Fibroblast of lung (primary cell): ENCODE results near the gene H1-8. TPM values are rescaled to one million over a fixed set of nuclear protein-coding genes. Genes with fewer than 3 reads are reported as not detected.

Source experiments
- DNase-seq, 2 donors: peaks; one replicate each; pipeline versions ENCODE4 v3.0.0 to v3.0.0-alpha.2; 2010; ENCODE audit warnings: low read depth in 2 of 2
- H2AFZ ChIP-seq: 2 replicates; pipeline ENCODE4 v1.5.1; 2012; ENCODE audit warnings: low read length, control low read depth, inconsistent platforms
- H3K27ac ChIP-seq: 2 replicates; pipeline ENCODE4 v1.5.1; 2011; ENCODE audit warnings: low read length, control low read depth; ENCODE audit not compliant: insufficient read depth
- H3K27me3 ChIP-seq: 2 replicates; pipeline ENCODE4 v1.5.1; 2011; ENCODE audit warnings: mild to moderate bottlenecking, low read length; ENCODE audit not compliant: control insufficient read depth, insufficient read depth
- H3K36me3 ChIP-seq: 2 replicates; pipeline ENCODE4 v1.5.1; 2011; ENCODE audit warnings: low read length; ENCODE audit not compliant: control insufficient read depth, insufficient read depth
- H3K4me1 ChIP-seq: 2 replicates; pipeline ENCODE4 v1.5.1; 2011; ENCODE audit warnings: low read length; ENCODE audit not compliant: control insufficient read depth, insufficient read depth; ENCODE audit errors: extremely low read depth
- H3K4me2 ChIP-seq: 2 replicates; pipeline ENCODE4 v1.5.1; 2011; ENCODE audit warnings: low read length, control low read depth; ENCODE audit not compliant: insufficient read depth; ENCODE audit errors: extremely low read depth
- H3K4me3 ChIP-seq, 4 experiments: fragments of 200-600 bp in 1 of 4; sonication (generic) in 1 of 4; replicated peaks in 1 of 4; 2 replicates each; pipeline ENCODE4 v1.5.1; 2011 to 2016; ENCODE audit warnings: low read length in 4 of 4, low read depth in 3 of 4, mild to moderate bottlenecking in 3 of 4, control low read depth in 2 of 4, inconsistent platforms in 1 of 4, mixed read lengths in 1 of 4; ENCODE audit not compliant: insufficient read depth in 1 of 4; ENCODE audit errors: control extremely low read depth in 1 of 4
- H3K79me2 ChIP-seq: 2 replicates; pipeline ENCODE4 v1.5.1; 2012; ENCODE audit warnings: mild to moderate bottlenecking, low read length, inconsistent platforms; ENCODE audit not compliant: control insufficient read depth, insufficient read depth
- H3K9ac ChIP-seq: 2 replicates; pipeline ENCODE4 v1.5.1; 2011; ENCODE audit warnings: mild to moderate bottlenecking, low read length, control low read depth; ENCODE audit not compliant: insufficient read depth
- H3K9me3 ChIP-seq: 2 replicates; pipeline ENCODE4 v1.5.1; 2012; ENCODE audit warnings: low read depth, low read length; ENCODE audit not compliant: control insufficient read depth, insufficient read depth
- H4K20me1 ChIP-seq: 2 replicates; pipeline ENCODE4 v1.5.1; 2011; ENCODE audit warnings: low read length; ENCODE audit not compliant: control insufficient read depth, insufficient read depth; ENCODE audit errors: extremely low read depth
- EZH2 ChIP-seq: IDR thresholded peaks from 2 replicates; pipeline ENCODE4 v1.5.1; 2012; ENCODE audit warnings: low read length, control low read depth, mild to moderate bottlenecking; ENCODE audit errors: missing control alignments
- polyA plus RNA-seq, 2 donors: library from polyadenylated mRNA; depleted of rRNA in 1 of 2; stranded (reverse) in 1 of 2; unstranded in 1 of 2; fragments of >200 nt; gene quantifications; 2 replicates each; pipeline ENCODE4 v1.2.1, GENCODE V29; 2011 to 2012; ENCODE audit warnings: missing spikeins in 1 of 2
- total RNA-seq: library from RNA; depleted of rRNA; stranded (reverse); fragments of >200 nt; gene quantifications from 2 replicates; pipeline ENCODE4 v1.2.1, GENCODE V29; 2014
- TF ChIP-seq, protein P1 (sequence below), 2 donors: IDR thresholded peaks in 1 of 2; conservative IDR thresholded peaks in 1 of 2; 1 replicate in 1 of 2; 2 replicates in 1 of 2; pipeline ENCODE4 v1.5.1; 2011 to 2012; ENCODE audit warnings: low read length in 2 of 2, control low read depth in 1 of 2, inconsistent platforms in 1 of 2, low read depth in 1 of 2, mild to moderate bottlenecking in 1 of 2

H1-8 gene
- total and polyA plus RNA-seq, 2 donors (not counting 1 experiment from before 2014, with no cell fraction given): not detected

GRCh38 chr3:129548104-129548965 lies 5.4 kb downstream of the H1-8 start:
- Histone ChIP-seq H3K4me2 (no peak overlapping the region), H2AFZ (no peak overlapping the region), H3K9me3 (no peaks in the 10 kb centered on the region), H3K4me3 (no peak overlapping the region), H3K4me1 (peaks cover 5% of the 10 kb centered on the region), H3K27me3 (no peaks in the 10 kb centered on the region), H3K36me3 (no peaks in the 10 kb centered on the region), H3K9ac (no peak overlapping the region), H3K79me2 (no peaks in the 10 kb centered on the region), H4K20me1 (no peaks in the 10 kb centered on the region), H3K27ac (no peak overlapping the region)
- TF ChIP-seq, protein P1, sequence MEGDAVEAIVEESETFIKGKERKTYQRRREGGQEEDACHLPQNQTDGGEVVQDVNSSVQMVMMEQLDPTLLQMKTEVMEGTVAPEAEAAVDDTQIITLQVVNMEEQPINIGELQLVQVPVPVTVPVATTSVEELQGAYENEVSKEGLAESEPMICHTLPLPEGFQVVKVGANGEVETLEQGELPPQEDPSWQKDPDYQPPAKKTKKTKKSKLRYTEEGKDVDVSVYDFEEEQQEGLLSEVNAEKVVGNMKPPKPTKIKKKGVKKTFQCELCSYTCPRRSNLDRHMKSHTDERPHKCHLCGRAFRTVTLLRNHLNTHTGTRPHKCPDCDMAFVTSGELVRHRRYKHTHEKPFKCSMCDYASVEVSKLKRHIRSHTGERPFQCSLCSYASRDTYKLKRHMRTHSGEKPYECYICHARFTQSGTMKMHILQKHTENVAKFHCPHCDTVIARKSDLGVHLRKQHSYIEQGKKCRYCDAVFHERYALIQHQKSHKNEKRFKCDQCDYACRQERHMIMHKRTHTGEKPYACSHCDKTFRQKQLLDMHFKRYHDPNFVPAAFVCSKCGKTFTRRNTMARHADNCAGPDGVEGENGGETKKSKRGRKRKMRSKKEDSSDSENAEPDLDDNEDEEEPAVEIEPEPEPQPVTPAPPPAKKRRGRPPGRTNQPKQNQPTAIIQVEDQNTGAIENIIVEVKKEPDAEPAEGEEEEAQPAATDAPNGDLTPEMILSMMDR (conservative IDR thresholded peaks at IDR 0.05 in 1 of 2, IDR thresholded peaks at IDR 0.05 in 1 of 2; ENCODE audit: low read depth in 1 of 2, low read length in 2 of 2): no peak
- TF ChIP-seq EZH2: no peak
- DNase-seq: no peak

DNA sequence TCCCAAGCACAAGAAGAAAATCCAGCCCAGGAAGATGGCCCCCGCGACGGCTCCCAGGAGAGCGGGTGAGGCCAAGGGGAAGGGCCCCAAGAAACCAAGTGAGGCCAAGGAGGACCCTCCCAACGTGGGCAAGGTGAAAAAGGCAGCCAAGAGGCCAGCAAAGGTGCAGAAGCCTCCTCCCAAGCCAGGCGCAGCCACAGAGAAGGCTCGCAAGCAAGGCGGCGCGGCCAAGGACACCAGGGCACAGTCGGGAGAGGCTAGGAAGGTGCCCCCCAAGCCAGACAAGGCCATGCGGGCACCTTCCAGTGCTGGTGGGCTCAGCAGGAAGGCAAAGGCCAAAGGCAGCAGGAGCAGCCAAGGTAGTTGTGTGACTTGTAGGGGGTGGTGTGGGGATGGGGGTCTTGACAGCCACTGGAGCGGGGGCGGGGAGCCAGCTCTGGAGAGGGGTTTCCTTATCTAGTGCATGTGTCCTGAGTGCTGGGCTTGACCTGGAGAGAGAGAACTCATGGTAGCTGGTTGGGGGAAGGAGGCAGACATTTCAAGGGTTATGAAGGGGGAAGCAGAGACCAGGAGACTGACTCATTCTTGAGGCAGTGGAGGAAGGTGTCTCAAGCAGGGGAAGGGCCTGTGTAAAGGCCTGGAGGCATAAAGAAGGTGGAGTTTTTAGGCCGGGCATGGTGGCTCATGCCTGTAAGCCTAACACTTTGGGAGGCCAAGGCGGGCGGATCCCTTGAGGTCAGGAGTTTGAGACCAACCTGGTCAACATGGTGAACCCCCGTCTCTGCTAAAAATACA lies 6.2 kb downstream of the H1-8 start:
- Histone ChIP-seq H3K27me3 (no peaks in the 10 kb centered on the region), H3K4me3 (no peak overlapping the region), H3K9me3 (no peaks in the 10 kb centered on the region), H3K4me2 (no peak overlapping the region), H4K20me1 (no peaks in the 10 kb centered on the region), H3K79me2 (no peaks in the 10 kb centered on the region), H3K36me3 (no peaks in the 10 kb centered on the region), H2AFZ (no peak overlapping the region), H3K9ac (no peak overlapping the region), H3K4me1 (peaks cover 5% of the 10 kb centered on the region), H3K27ac (no peak overlapping the region)
- peak in 1 of 2 donors; percentile 64 for DNase-seq
- TF ChIP-seq, protein P1 (conservative IDR thresholded peaks at IDR 0.05 in 1 of 2, IDR thresholded peaks at IDR 0.05 in 1 of 2; ENCODE audit: low read depth in 1 of 2, low read length in 2 of 2): no peak
- no peak for TF ChIP-seq EZH2

GRCh38 chr3:129549805-129550204 lies 6.8 kb downstream of the H1-8 start:
- TF ChIP-seq EZH2: no peak
- TF ChIP-seq, protein P1 (conservative IDR thresholded peaks at IDR 0.05 in 1 of 2, IDR thresholded peaks at IDR 0.05 in 1 of 2; ENCODE audit: low read depth in 1 of 2, low read length in 2 of 2): no peak
- Histone ChIP-seq H3K4me3 (no peak overlapping the region), H3K4me2 (no peak overlapping the region), H2AFZ (no peak overlapping the region), H3K27me3 (no peaks in the 10 kb centered on the region), H4K20me1 (no peaks in the 10 kb centered on the region), H3K9ac (no peak overlapping the region), H3K4me1 (peaks cover 6% of the 10 kb centered on the region), H3K9me3 (no peaks in the 10 kb centered on the region), H3K27ac (no peak overlapping the region), H3K36me3 (no peaks in the 10 kb centered on the region), H3K79me2 (no peaks in the 10 kb centered on the region)
- no peak for DNase-seq
